PFSK-1 (cell line): ENCODE data around the gene DDAH1.

Experiments used
- POLR2AphosphoS5 ChIP-seq: IDR thresholded peaks from 2 replicates; pipeline ENCODE4 v1.6.1; 2012; ENCODE audit warnings: low read depth, mild to moderate bottlenecking, control low read depth, low read length, moderate library complexity
- TF ChIP-seq, protein P1 (sequence below), 2 experiments: IDR thresholded peaks; 2 replicates each; pipeline versions ENCODE4 v1.6.1 to v1.8.0; 2011 to 2012; ENCODE audit warnings: low read depth in 2 of 2, low read length in 2 of 2, control low read depth in 1 of 2, inconsistent platforms in 1 of 2, mild to moderate bottlenecking in 1 of 2, moderate library complexity in 1 of 2; ENCODE audit not compliant: insufficient read depth in 1 of 2

GRCh38 chr1:85277802-85278201, 187.2 kb downstream of the DDAH1 start:
- no peak for TF ChIP-seq POLR2AphosphoS5
- TF ChIP-seq, protein P1, sequence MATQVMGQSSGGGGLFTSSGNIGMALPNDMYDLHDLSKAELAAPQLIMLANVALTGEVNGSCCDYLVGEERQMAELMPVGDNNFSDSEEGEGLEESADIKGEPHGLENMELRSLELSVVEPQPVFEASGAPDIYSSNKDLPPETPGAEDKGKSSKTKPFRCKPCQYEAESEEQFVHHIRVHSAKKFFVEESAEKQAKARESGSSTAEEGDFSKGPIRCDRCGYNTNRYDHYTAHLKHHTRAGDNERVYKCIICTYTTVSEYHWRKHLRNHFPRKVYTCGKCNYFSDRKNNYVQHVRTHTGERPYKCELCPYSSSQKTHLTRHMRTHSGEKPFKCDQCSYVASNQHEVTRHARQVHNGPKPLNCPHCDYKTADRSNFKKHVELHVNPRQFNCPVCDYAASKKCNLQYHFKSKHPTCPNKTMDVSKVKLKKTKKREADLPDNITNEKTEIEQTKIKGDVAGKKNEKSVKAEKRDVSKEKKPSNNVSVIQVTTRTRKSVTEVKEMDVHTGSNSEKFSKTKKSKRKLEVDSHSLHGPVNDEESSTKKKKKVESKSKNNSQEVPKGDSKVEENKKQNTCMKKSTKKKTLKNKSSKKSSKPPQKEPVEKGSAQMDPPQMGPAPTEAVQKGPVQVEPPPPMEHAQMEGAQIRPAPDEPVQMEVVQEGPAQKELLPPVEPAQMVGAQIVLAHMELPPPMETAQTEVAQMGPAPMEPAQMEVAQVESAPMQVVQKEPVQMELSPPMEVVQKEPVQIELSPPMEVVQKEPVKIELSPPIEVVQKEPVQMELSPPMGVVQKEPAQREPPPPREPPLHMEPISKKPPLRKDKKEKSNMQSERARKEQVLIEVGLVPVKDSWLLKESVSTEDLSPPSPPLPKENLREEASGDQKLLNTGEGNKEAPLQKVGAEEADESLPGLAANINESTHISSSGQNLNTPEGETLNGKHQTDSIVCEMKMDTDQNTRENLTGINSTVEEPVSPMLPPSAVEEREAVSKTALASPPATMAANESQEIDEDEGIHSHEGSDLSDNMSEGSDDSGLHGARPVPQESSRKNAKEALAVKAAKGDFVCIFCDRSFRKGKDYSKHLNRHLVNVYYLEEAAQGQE (IDR thresholded peaks at IDR 0.05; ENCODE audit: insufficient read depth in 1 of 2, low read depth in 2 of 2, low read length in 2 of 2) = no peak
